ENCODE results near the gene DCDC1. TPM values are rescaled to one million over a fixed set of nuclear protein-coding genes. Genes with fewer than 3 reads are reported as not detected.
A peak's percentile ranks its signal among the peaks of the same experiment; 100 is the strongest.
"Not testable (repeated sequence)": the region's sequence is repeated elsewhere in the genome, so short reads cannot be mapped to it uniquely, and the experiment has no call there.

DCDC1 gene
- total and polyA plus RNA-seq, 12 donors = 0.01 to 0.18 (median 0.09) TPM; not detected in 9

- H3K27me3 ChIP-seq = peaks cover 0 to 10% (median 0%) of the 10 kb centered on the region in 7 donors
- H3K36me3 ChIP-seq = no peaks in the 10 kb centered on the region
- H3K27ac ChIP-seq = no peak overlapping the region
- H3K9me3 ChIP-seq = no peaks in the 10 kb centered on the region
- H3K4me1 ChIP-seq = no peaks in the 10 kb centered on the region
- TF ChIP-seq CTCF (IDR thresholded peaks at IDR 0.05) = no peak
- 78 to 79% methylated on average over 3 of the region's 3 CpGs for WGBS, 2 donors
- ATAC-seq = no peak
- no peak overlapping the region for H3K4me3 ChIP-seq
- no peak for DNase-seq
- intact Hi-C loops (cut with DNase I) = no loop called here
Measured at GRCh38 chr11:31295308-31295707, 74.2 kb downstream of the DCDC1 start.

GRCh38 chr11:31273527-31273926, 96.0 kb downstream of the DCDC1 start:
- H3K27me3 ChIP-seq; DNase-seq; ATAC-seq; H3K4me1 ChIP-seq; H3K36me3 ChIP-seq; H3K4me3 ChIP-seq; H3K27ac ChIP-seq; intact Hi-C loops (cut with DNase I): not testable (repeated sequence)
- peaks cover 0 to 29% (median 16%) of the 10 kb centered on the region in 11 donors for H3K9me3 ChIP-seq
- 88 to 91% methylated on average over 3 of the region's 3 CpGs for WGBS, 2 donors

DNA sequence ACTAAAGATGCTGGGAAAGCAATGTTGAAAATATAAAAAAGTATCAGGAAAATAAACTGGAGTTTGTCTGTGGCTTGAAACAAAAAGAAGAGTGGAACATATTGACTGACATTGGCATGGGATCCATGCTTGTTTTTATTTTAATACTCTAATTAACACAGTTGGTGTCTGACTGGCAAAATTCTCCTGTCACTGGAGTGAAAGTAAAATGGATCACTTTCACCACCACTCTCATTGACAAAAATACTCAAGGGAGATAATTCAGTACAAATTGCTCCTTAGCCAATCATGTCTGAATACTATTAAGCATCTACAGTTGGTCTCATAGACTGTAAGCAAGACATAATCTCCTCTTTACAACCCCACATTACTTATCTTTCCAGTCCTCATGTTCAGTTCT, 101.8 kb downstream of the DCDC1 start:
- intact Hi-C loops (cut with DNase I) = no loop called here
- ATAC-seq (no peak), DNase-seq (no peak)
- H3K27me3 ChIP-seq = peaks cover 0 to 3% (median 0%) of the 10 kb centered on the region in 7 donors
- H3K9me3 ChIP-seq = peaks cover 0 to 11% (median 2%) of the 10 kb centered on the region in 11 donors
- H3K27ac ChIP-seq = no peak overlapping the region
- H3K4me1 ChIP-seq = no peaks in the 10 kb centered on the region
- H3K36me3 ChIP-seq = no peaks in the 10 kb centered on the region
- H3K4me3 ChIP-seq = no peak overlapping the region
- TF ChIP-seq CTCF (IDR thresholded peaks at IDR 0.05) = no peak

DNA sequence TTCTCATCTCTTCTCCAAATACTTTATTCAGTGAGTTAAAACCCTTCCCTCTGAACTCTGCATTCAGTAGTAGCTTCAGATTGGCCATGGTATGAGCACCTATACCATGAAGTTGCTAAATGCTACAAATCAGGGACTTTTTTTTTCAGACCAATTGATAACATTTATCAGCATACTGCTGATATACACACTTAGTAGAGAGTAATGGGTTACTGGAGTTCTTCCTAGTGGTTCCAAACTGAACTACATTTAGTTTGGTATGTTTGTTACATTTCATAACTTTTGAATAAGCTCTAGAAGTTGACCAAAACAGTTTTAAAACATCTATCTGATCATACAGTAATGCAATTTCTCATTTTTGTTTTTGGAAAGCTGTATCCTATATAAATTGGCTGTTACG, 104.7 kb downstream of the DCDC1 start:
- DNase-seq = no peak

More for the DNA sequence above, 104.7 kb downstream of the DCDC1 start:
- peaks cover 0 to 5% (median 0%) of the 10 kb centered on the region in 7 donors for H3K27me3 ChIP-seq
- H3K4me3 ChIP-seq = no peak overlapping the region
- ATAC-seq = no peak
- no peak overlapping the region for H3K27ac ChIP-seq
- H3K9me3 ChIP-seq = no peaks in the 10 kb centered on the region
- 91 to 95% methylated on average over 1 of the region's 1 CpG for WGBS, 2 donors
- no peaks in the 10 kb centered on the region for H3K4me1 ChIP-seq
- peak in 1 of 9 donors; percentile 7 for TF ChIP-seq CTCF (IDR thresholded peaks at IDR 0.05)
- no peaks in the 10 kb centered on the region for H3K36me3 ChIP-seq
- intact Hi-C loops (cut with DNase I) = no loop called here

All from heart right ventricle (tissue), 16 donors.